Ascending aorta (tissue), 2 donors: ENCODE results near the gene OTOR. TPM values are rescaled to one million over a fixed set of nuclear protein-coding genes. Genes with fewer than 3 reads are reported as not detected.
A peak's percentile ranks its signal among the peaks of the same experiment; 100 is the strongest.

Experiments used
- DNase-seq, 2 donors: peaks; one replicate each; pipeline ENCODE4 v3.0.0-alpha.2; 2019; ENCODE audit warnings: low spot score in 2 of 2
- H3K27ac ChIP-seq, 2 donors: fragments of 200-600 bp; sonication (generic); one replicate each; pipeline ENCODE4 v1.5.1; 2016 to 2017; ENCODE audit warnings: mild to moderate bottlenecking in 1 of 2
- H3K27me3 ChIP-seq: fragments of 200-600 bp; sonication (generic); one replicate; pipeline ENCODE4 v1.5.1; 2017
- H3K36me3 ChIP-seq, 2 donors: fragments of 200-600 bp; sonication (generic); one replicate each; pipeline ENCODE4 v1.5.1; 2016
- H3K4me1 ChIP-seq, 2 donors: fragments of 200-600 bp; sonication (generic); one replicate each; pipeline ENCODE4 v1.5.1; 2016 to 2017; ENCODE audit warnings: mild to moderate bottlenecking in 1 of 2
- H3K4me3 ChIP-seq, 2 donors: fragments of 200-600 bp; sonication (generic); one replicate each; pipeline ENCODE4 v1.5.1; 2016 to 2017; ENCODE audit warnings: mild to moderate bottlenecking in 1 of 2
- H3K9me3 ChIP-seq, 2 donors: fragments of 200-600 bp; sonication (generic); one replicate each; pipeline ENCODE4 v1.5.1; 2016
- CTCF ChIP-seq, 3 experiments: fragments of 200-600 bp in 2 of 3; fragments of 450-650 bp in 1 of 3; sonication (generic) in 2 of 3; IDR thresholded peaks; one replicate each; pipeline ENCODE4 v1.5.1; 2016 to 2019; ENCODE audit warnings: antibody characterized with exemption in 3 of 3, mild to moderate bottlenecking in 1 of 3, moderate library complexity in 1 of 3
- intact Hi-C: fragments of 100-400 bp; cut with DNase I; formaldehyde crosslinking; loops from one replicate; pipeline ENCODE4 v1.15.1; 2023
- total RNA-seq: library from RNA; depleted of rRNA; stranded (reverse); fragments of >200 nt; gene quantifications from one replicate; pipeline ENCODE4 v1.1.0, GENCODE V29; 2016

The OTOR gene
- total RNA-seq, 1 donor from 2014 or later = not detected

GRCh38 chr20:16714242-16714641 lies 33.9 kb upstream of the OTOR start:
- Histone ChIP-seq H3K9me3 (no peaks in the 10 kb centered on the region), H3K4me3 (no peak overlapping the region), H3K27me3 (no peaks in the 10 kb centered on the region), H3K36me3 (no peaks in the 10 kb centered on the region), H3K27ac (no peak overlapping the region), H3K4me1 (no peaks in the 10 kb centered on the region)
- intact Hi-C loops = no loop called here
- TF ChIP-seq CTCF (IDR thresholded peaks at IDR 0.05) = no peak
- no peak for DNase-seq

DNA sequence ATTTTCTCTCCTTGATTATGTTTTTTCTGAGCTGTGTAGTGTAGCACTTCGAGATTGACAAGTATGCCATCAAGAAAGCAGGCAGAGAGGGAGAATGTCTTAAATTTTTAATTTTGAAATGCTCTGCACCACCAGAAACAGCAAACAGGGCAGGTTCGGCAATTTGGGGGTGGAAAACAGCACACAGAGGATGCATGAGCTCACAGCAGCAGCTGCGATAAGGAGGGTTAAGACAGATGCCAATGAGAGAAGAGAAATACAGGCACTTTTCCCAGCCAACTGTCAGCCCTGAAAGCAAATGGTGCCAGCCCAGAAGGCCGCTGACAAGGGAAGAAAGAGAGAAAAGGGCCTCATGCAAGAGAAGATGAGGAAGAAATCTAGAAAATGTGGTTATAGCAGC lies 33.4 kb upstream of the OTOR start:
- H3K27ac ChIP-seq = no peak overlapping the region
- DNase-seq = no peak
- no peaks in the 10 kb centered on the region for H3K4me1 ChIP-seq
- H3K27me3 ChIP-seq = no peaks in the 10 kb centered on the region
- no peaks in the 10 kb centered on the region for H3K36me3 ChIP-seq
- intact Hi-C loops = no loop called here
- no peak overlapping the region for H3K4me3 ChIP-seq
- H3K9me3 ChIP-seq = no peaks in the 10 kb centered on the region
- no peak for TF ChIP-seq CTCF (IDR thresholded peaks at IDR 0.05)

- no peak for DNase-seq
- no peaks in the 10 kb centered on the region for H3K4me1 ChIP-seq
- H3K9me3 ChIP-seq = no peaks in the 10 kb centered on the region
- no peak overlapping the region for H3K4me3 ChIP-seq
- no peak for TF ChIP-seq CTCF (IDR thresholded peaks at IDR 0.05)
- H3K27ac ChIP-seq = no peak overlapping the region
- no peaks in the 10 kb centered on the region for H3K36me3 ChIP-seq
- intact Hi-C loops = no loop called here
- H3K27me3 ChIP-seq = no peaks in the 10 kb centered on the region
These were observed 28.7 kb upstream of the OTOR start for GRCh38 chr20:16719421-16719820.

DNA sequence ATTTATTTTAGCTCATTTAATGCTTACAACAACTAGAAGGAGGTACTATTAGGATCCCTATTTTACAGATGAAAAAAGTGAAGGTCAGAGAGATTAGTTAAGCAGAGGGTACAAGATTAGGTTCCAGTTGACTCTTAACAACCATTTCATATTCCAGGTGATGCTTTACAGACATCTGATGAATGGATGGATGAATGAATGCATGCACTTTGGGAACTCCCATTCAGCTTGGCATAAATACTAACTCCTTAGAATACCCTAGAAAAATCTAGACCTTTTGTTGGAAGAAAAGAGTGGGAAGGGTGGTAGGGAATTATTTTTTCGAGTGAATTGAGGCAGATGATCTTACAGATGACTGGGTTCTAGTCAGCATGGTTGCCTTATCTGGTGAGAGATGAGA lies 19.1 kb upstream of the OTOR start:
- Histone ChIP-seq H3K27ac (peak overlapping the region in 1 of 2 donors; percentile 75), H3K36me3 (peaks cover 4 to 21% of the 10 kb centered on the region in 2 donors), H3K27me3 (no peaks in the 10 kb centered on the region), H3K4me3 (peak overlapping the region; percentile 79 to 80), H3K4me1 (peaks cover 0 to 12% of the 10 kb centered on the region in 2 donors), H3K9me3 (no peaks in the 10 kb centered on the region)
- intact Hi-C loops = loop anchor here (1.0 kb wide), 1 partner anchor 156 kb away; the partner anchor contains the start of gene KIF16B
- DNase-seq = no peak
- TF ChIP-seq CTCF (IDR thresholded peaks at IDR 0.05) = no peak

DNA sequence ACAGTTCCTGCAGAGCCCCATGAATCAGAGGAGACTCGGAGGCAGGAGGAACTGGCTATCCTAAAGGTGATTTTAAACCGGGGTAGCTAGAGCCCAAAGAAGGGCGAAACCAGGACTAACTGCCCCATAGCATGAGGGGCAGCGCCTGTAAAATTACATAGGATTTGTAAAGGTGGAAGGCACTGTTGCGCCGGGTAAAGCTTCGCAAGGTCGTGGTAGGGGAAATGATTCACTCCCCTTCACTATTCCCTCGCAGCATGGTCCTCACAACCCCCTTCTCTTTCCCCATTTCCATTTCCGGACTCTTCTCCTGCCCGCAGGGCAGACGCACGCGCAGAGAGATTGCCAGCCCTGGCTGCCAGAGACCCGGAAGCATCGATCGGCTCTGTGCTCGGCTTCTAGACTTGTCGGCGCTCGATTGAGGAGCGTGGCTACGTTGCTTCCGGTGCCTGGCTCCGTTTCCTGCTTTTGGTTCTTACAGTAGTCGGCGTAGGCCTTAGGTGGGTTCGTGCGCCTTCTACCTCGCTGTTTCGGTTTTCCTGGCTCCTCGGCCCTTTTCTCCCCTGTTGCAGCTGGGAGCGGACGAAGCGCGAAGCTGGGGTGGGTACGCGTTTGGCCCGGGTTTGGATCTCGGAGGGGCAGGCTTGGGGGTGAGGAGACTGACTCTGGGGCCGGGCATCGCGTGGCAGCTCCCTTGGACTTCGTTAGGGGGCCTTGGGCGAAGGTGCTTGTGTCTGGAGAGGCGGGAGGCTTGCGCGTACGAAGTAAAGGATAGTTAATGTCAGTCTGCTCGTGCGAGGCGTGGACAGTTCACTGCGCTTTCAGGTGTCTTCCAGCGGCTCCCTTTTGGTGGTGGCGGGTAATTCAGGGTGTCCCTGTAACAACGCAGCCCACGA lies 18.3 kb upstream of the OTOR start, which contains the start of gene SNRPB2:
Gene SNRPB2, plus strand, starts transcription at position 462 of the 896 bp plus-strand sequence. CDS start 1,677 bp downstream, outside the sequence.
- Histone ChIP-seq H3K4me1 (peaks cover 0 to 12% of the 10 kb centered on the region in 2 donors), H3K9me3 (no peaks in the 10 kb centered on the region), H3K27ac (peak within 1 kb of the TSS; percentile 55 to 75), H3K4me3 (peak within 1 kb of the TSS; percentile 79 to 80), H3K27me3 (no peaks in the 10 kb centered on the region), H3K36me3 (peaks cover 4 to 27% of the 10 kb centered on the region in 2 donors)
- no peak for TF ChIP-seq CTCF (IDR thresholded peaks at IDR 0.05)
- intact Hi-C loops = loop anchor here (1.0 to 10.0 kb wide), 2 partner anchors 157 to 1555 kb away; partner anchors contain the start of genes KIF16B and ZNF133
- DNase-seq = peak; percentile 64 to 96
